ENCODE data around the gene PPIB. TPM values are rescaled to one million over a fixed set of nuclear protein-coding genes. Genes with fewer than 3 reads are reported as not detected.

The PPIB gene
- total RNA-seq, 1 experiment from 2014 or later, result 410 TPM

DNA sequence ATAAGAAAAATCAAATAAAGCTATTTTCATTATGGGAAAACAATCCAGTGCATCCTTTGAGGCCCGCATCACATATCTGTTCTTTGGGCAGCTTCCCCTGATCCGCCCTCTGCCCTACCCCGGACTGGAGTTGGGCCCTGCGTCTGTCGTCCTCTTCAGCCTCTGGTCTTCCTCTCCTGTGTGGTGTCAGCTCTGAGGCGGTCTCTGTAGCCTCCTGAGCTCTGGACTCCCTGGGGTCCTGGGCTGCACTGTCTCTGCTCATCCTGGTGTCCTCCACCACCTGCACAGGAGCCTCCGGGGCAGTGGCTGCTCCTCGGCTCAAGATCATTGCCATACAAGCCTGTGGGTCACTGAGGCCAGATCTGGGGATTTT is 18.6 kb downstream of the PPIB start:
- no TSS peak for BruUV-seq (replicated peaks)
- Histone ChIP-seq H3K36me3 (ENCODE audit: insufficient read depth, low read length, poor library complexity, severe bottlenecking) (peaks cover 6% of the 10 kb centered on the region), H3K4me1 (ENCODE audit: insufficient read depth, low read length, poor library complexity, severe bottlenecking) (peaks cover 14% of the 10 kb centered on the region), H3K27ac (ENCODE audit: low read depth, low read length, poor library complexity, severe bottlenecking) (no peak overlapping the region), H3K27me3 (replicated peaks; ENCODE audit: insufficient read depth, low read depth, low read length, poor library complexity) (no peaks in the 10 kb centered on the region), H3K9me3 (ENCODE audit: low read depth, low read length, poor library complexity, severe bottlenecking) (no peaks in the 10 kb centered on the region), H3K4me3 (ENCODE audit: low read depth, low read length, poor library complexity, severe bottlenecking) (no peak overlapping the region)
- TF ChIP-seq, protein P1, sequence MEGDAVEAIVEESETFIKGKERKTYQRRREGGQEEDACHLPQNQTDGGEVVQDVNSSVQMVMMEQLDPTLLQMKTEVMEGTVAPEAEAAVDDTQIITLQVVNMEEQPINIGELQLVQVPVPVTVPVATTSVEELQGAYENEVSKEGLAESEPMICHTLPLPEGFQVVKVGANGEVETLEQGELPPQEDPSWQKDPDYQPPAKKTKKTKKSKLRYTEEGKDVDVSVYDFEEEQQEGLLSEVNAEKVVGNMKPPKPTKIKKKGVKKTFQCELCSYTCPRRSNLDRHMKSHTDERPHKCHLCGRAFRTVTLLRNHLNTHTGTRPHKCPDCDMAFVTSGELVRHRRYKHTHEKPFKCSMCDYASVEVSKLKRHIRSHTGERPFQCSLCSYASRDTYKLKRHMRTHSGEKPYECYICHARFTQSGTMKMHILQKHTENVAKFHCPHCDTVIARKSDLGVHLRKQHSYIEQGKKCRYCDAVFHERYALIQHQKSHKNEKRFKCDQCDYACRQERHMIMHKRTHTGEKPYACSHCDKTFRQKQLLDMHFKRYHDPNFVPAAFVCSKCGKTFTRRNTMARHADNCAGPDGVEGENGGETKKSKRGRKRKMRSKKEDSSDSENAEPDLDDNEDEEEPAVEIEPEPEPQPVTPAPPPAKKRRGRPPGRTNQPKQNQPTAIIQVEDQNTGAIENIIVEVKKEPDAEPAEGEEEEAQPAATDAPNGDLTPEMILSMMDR (conservative IDR thresholded peaks at IDR 0.05; ENCODE audit: low read depth, low read length), result no peak
- no peak for TF ChIP-seq EZH2 (IDR thresholded peaks at IDR 0.05; ENCODE audit: borderline replicate concordance, low read depth, low read length, poor library complexity, severe bottlenecking)
- POLR2A ChIA-PET (ENCODE audit: low non-redundant PET), result no interaction called here
- DNase-seq (ENCODE audit: low spot score), result no peak
- intact Hi-C loops (cut with micrococcal nuclease; ENCODE audit: unreplicated experiment), result no loop called here
- CTCF ChIA-PET, result no interaction called here

DNA sequence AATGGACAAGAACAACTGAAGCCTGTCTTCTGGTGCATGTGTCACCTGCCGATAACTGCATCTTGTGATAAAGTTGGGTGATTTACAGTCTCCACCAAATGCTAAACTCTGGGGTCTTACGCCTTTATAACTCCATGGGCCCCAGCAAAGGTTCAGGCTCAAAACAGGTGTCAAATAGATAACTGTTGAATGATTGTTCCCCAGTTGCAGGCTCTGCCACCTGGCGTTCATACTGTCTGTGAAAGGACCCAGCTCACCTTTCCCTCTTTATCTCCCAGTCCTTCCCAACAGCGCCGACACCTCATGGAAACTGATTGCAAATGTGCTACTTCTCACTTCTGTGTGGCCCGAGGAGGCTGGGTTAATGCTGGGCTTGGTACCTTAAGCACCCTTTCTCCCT is 19.5 kb downstream of the PPIB start:
- Histone ChIP-seq H3K27me3 (replicated peaks; ENCODE audit: insufficient read depth, low read depth, low read length, poor library complexity) (no peaks in the 10 kb centered on the region), H3K4me1 (ENCODE audit: insufficient read depth, low read length, poor library complexity, severe bottlenecking) (peaks cover 14% of the 10 kb centered on the region), H3K27ac (ENCODE audit: low read depth, low read length, poor library complexity, severe bottlenecking) (no peak overlapping the region), H3K36me3 (ENCODE audit: insufficient read depth, low read length, poor library complexity, severe bottlenecking) (peaks cover 6% of the 10 kb centered on the region), H3K9me3 (ENCODE audit: low read depth, low read length, poor library complexity, severe bottlenecking) (no peaks in the 10 kb centered on the region), H3K4me3 (ENCODE audit: low read depth, low read length, poor library complexity, severe bottlenecking) (no peak overlapping the region)
- DNase-seq (ENCODE audit: low spot score), result no peak
- ChIA-PET POLR2A (ENCODE audit: low non-redundant PET) (no interaction called here), CTCF (no interaction called here)
- no TSS peak for BruUV-seq (replicated peaks)
- intact Hi-C loops (cut with micrococcal nuclease; ENCODE audit: unreplicated experiment), result no loop called here
- no peak for TF ChIP-seq EZH2 (IDR thresholded peaks at IDR 0.05; ENCODE audit: borderline replicate concordance, low read depth, low read length, poor library complexity, severe bottlenecking)
- TF ChIP-seq, protein P1 (conservative IDR thresholded peaks at IDR 0.05; ENCODE audit: low read depth, low read length), result no peak

DNA sequence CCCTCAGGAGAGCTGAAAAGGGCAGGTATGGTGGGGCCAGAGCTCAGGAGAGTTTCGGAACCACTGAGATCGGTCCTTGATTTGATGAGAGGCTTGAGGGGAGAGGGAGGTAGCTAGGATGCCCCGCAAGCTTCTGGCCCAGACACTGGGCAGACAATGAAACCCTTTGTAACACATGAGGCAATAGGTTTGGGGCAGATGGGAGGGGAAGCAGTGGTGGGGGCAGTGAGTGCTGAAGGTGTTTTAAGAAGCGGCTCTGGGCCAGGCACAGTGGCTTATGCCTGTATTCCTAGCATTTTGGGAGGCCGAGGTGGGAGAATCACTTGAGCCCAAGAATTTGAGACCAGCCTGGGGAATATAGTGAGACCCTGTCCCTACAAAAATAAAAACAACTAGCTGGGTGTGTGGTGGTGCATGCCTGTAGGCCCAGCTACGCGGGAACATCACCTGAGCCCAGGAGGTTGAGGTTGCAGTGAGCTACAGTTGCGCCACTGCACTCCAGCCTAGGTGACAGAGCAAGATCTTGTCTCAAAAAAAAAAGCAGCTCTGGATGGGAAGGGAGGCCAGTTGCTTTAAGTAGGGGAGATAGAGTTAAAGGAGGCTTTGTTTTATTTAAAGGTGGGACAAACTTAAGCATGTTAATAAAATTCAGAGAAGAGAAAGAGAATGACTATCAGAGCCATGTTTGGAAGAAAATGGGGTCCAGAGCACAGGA is 20.9 kb downstream of the PPIB start:
- Histone ChIP-seq H3K27me3 (replicated peaks; ENCODE audit: insufficient read depth, low read depth, low read length, poor library complexity) (no peaks in the 10 kb centered on the region), H3K27ac (ENCODE audit: low read depth, low read length, poor library complexity, severe bottlenecking) (no peak overlapping the region), H3K36me3 (ENCODE audit: insufficient read depth, low read length, poor library complexity, severe bottlenecking) (peaks cover 13% of the 10 kb centered on the region), H3K4me3 (ENCODE audit: low read depth, low read length, poor library complexity, severe bottlenecking) (no peak overlapping the region), H3K4me1 (ENCODE audit: insufficient read depth, low read length, poor library complexity, severe bottlenecking) (peaks cover 12% of the 10 kb centered on the region), H3K9me3 (ENCODE audit: low read depth, low read length, poor library complexity, severe bottlenecking) (no peaks in the 10 kb centered on the region)
- intact Hi-C loops (cut with micrococcal nuclease; ENCODE audit: unreplicated experiment), result no loop called here
- BruUV-seq (replicated peaks), result no TSS peak
- ChIA-PET POLR2A (ENCODE audit: low non-redundant PET) (interaction anchor here (0.6 to 0.7 kb wide), 2 partner anchors 9 to 128 kb away, joined by 3 to 7 read pairs; no protein-coding TSS in a partner anchor), CTCF (no interaction called here)
- TF ChIP-seq, protein P1 (conservative IDR thresholded peaks at IDR 0.05; ENCODE audit: low read depth, low read length), result no peak
- TF ChIP-seq EZH2 (IDR thresholded peaks at IDR 0.05; ENCODE audit: borderline replicate concordance, low read depth, low read length, poor library complexity, severe bottlenecking), result no peak
- DNase-seq (ENCODE audit: low spot score), result no peak
